HEK293 (cell line): ENCODE results near the gene HERC2.

ENCODE experiments used
- CTCF ChIP-seq: fragments of 450-650 bp; formaldehyde crosslinking; IDR thresholded peaks from 2 replicates; pipeline ENCODE4 v1.5.1; 2016; ENCODE audit warnings: missing biosample characterization, missing genetic modification characterization
- REST ChIP-seq: fragments of 450-650 bp; formaldehyde crosslinking; IDR thresholded peaks from 2 replicates; pipeline ENCODE4 v1.5.1; 2016; ENCODE audit warnings: missing biosample characterization, missing genetic modification characterization
- ZBTB17 ChIP-seq: fragments of 450-650 bp; formaldehyde crosslinking; IDR thresholded peaks from 2 replicates; pipeline ENCODE4 v1.5.1; 2016; ENCODE audit warnings: missing biosample characterization, missing genetic modification characterization
- ZNF121 ChIP-seq: fragments of 450-650 bp; formaldehyde crosslinking; IDR thresholded peaks from 2 replicates; pipeline ENCODE4 v1.5.1; 2016; ENCODE audit warnings: missing biosample characterization, missing genetic modification characterization
- TF ChIP-seq, protein P1 (sequence below): fragments of 450-650 bp; formaldehyde crosslinking; IDR thresholded peaks from 2 replicates; pipeline ENCODE4 v1.5.1; 2016; ENCODE audit warnings: missing biosample characterization, missing genetic modification characterization, low read depth
- TF ChIP-seq, protein P2 (sequence below): fragments of 450-650 bp; IDR thresholded peaks from 2 replicates; pipeline ENCODE4 v1.5.1; 2018; ENCODE audit warnings: missing biosample characterization, missing genetic modification characterization

GRCh38 chr15:28125673-28126651 lies 196.0 kb downstream of the HERC2 start:
- TF ChIP-seq CTCF (tag by site-specific recombination) (no peak), ZBTB17 (tag by site-specific recombination) (no peak), ZNF121 (no peak), REST (tag by site-specific recombination) (no peak)
- TF ChIP-seq, protein P1, sequence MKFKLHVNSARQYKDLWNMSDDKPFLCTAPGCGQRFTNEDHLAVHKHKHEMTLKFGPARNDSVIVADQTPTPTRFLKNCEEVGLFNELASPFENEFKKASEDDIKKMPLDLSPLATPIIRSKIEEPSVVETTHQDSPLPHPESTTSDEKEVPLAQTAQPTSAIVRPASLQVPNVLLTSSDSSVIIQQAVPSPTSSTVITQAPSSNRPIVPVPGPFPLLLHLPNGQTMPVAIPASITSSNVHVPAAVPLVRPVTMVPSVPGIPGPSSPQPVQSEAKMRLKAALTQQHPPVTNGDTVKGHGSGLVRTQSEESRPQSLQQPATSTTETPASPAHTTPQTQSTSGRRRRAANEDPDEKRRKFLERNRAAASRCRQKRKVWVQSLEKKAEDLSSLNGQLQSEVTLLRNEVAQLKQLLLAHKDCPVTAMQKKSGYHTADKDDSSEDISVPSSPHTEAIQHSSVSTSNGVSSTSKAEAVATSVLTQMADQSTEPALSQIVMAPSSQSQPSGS = no peak
- TF ChIP-seq, protein P2, sequence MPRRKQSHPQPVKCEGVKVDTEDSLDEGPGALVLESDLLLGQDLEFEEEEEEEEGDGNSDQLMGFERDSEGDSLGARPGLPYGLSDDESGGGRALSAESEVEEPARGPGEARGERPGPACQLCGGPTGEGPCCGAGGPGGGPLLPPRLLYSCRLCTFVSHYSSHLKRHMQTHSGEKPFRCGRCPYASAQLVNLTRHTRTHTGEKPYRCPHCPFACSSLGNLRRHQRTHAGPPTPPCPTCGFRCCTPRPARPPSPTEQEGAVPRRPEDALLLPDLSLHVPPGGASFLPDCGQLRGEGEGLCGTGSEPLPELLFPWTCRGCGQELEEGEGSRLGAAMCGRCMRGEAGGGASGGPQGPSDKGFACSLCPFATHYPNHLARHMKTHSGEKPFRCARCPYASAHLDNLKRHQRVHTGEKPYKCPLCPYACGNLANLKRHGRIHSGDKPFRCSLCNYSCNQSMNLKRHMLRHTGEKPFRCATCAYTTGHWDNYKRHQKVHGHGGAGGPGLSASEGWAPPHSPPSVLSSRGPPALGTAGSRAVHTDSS (tag by site-specific recombination) = no peak
